ENCODE results near the gene JKAMP. TPM values are rescaled to one million over a fixed set of nuclear protein-coding genes. Genes with fewer than 3 reads are reported as not detected.

JKAMP gene
- total RNA-seq, 1 experiment from 2014 or later: 49.4 TPM

Other genes starting within 250 kb of the JKAMP start
- gene GPR135, start 19.1 kb upstream of the JKAMP start, total RNA-seq (2022): 5.5 and 6.3 TPM in 2 replicates
- gene L3HYPDH, start 109 bp upstream of the JKAMP start, total RNA-seq (2022): 27.3 and 28.4 TPM in 2 replicates
- gene CCDC175, start 92.3 kb downstream of the JKAMP start, total RNA-seq (2022): not detected in 2 replicates